CD14-positive monocyte (primary cell): ENCODE data around the gene PTAFR. TPM values are rescaled to one million over a fixed set of nuclear protein-coding genes. Genes with fewer than 3 reads are reported as not detected.

Experiments
- DNase-seq, 3 donors: peaks; one replicate each; pipeline ENCODE4 v3.0.0-alpha.2; 2011 to 2022
- H2AFZ ChIP-seq: 2 replicates; pipeline ENCODE4 v1.6.0; 2012; ENCODE audit warnings: mild to moderate bottlenecking, low read depth, low read length, inconsistent platforms; ENCODE audit not compliant: insufficient read depth, poor library complexity, severe bottlenecking
- H3K27ac ChIP-seq, 2 donors: 1 replicate in 1 of 2; 2 replicates in 1 of 2; pipeline ENCODE4 v1.5.1; 2012 to 2013; ENCODE audit warnings: low read length in 2 of 2, control low read depth in 1 of 2, inconsistent platforms in 1 of 2, low read depth in 1 of 2, mild to moderate bottlenecking in 1 of 2
- H3K27me3 ChIP-seq, 2 donors: one replicate each; pipeline versions ENCODE4 v1.6.0 to v1.6.1; 2011 to 2013; ENCODE audit warnings: low read length in 2 of 2; ENCODE audit not compliant: control insufficient read depth in 2 of 2, insufficient read depth in 2 of 2
- H3K36me3 ChIP-seq, 2 donors: replicated peaks in 1 of 2; 1 replicate in 1 of 2; 2 replicates in 1 of 2; pipeline versions ENCODE4 v1.5.1 to v1.6.1; 2012 to 2013; ENCODE audit warnings: low read length in 2 of 2, control low read depth in 1 of 2, inconsistent platforms in 1 of 2, mild to moderate bottlenecking in 1 of 2; ENCODE audit not compliant: insufficient read depth in 2 of 2, control insufficient read depth in 1 of 2
- H3K4me1 ChIP-seq, 2 donors: 1 replicate in 1 of 2; 2 replicates in 1 of 2; pipeline versions ENCODE4 v1.5.1 to v1.6.1; 2012 to 2013; ENCODE audit warnings: low read length in 2 of 2, control low read depth in 1 of 2, inconsistent platforms in 1 of 2, mild to moderate bottlenecking in 1 of 2, moderate library complexity in 1 of 2; ENCODE audit not compliant: insufficient read depth in 2 of 2, control insufficient read depth in 1 of 2
- H3K4me2 ChIP-seq: replicated peaks from 2 replicates; pipeline ENCODE3; 2012; ENCODE audit warnings: low read length, moderate library complexity, mild to moderate bottlenecking; ENCODE audit not compliant: poor library complexity, severe bottlenecking; ENCODE audit errors: extremely low read depth
- H3K4me3 ChIP-seq, 3 experiments: fragments of 200-600 bp in 1 of 3; sonication (generic) in 1 of 3; replicated peaks in 1 of 3; 1 replicate in 2 of 3; 2 replicates in 1 of 3; pipeline ENCODE4 v1.5.1; 2011 to 2013; ENCODE audit warnings: low read length in 3 of 3, mild to moderate bottlenecking in 3 of 3, control low read depth in 2 of 3, low read depth in 2 of 3, inconsistent platforms in 1 of 3, moderate library complexity in 1 of 3
- H3K79me2 ChIP-seq: 2 replicates; pipeline ENCODE4 v1.6.0; 2012; ENCODE audit warnings: mild to moderate bottlenecking, control low read depth, inconsistent platforms, low read length, moderate library complexity; ENCODE audit not compliant: insufficient read depth
- H3K9ac ChIP-seq: 2 replicates; pipeline ENCODE4 v1.6.0; 2017; ENCODE audit warnings: low read length, mild to moderate bottlenecking; ENCODE audit not compliant: insufficient read depth, poor library complexity, severe bottlenecking
- H3K9me3 ChIP-seq, 2 donors: replicated peaks in 1 of 2; 1 replicate in 1 of 2; 2 replicates in 1 of 2; pipeline versions ENCODE4 v1.5.1 to v1.6.1; 2012 to 2013; ENCODE audit warnings: low read length in 2 of 2, control low read depth in 1 of 2; ENCODE audit not compliant: control insufficient read depth in 1 of 2, insufficient read depth in 1 of 2
- H4K20me1 ChIP-seq: 2 replicates; pipeline ENCODE4 v1.6.0; 2012; ENCODE audit warnings: mild to moderate bottlenecking, low read length, control low read depth, moderate library complexity; ENCODE audit not compliant: insufficient read depth
- H3K27ac Mint-ChIP-seq, 7 donors: one replicate each; pipeline ENCODE4 v1.8.0; 2020; ENCODE audit warnings: mild to moderate bottlenecking in 7 of 7, mixed read lengths in 7 of 7, moderate library complexity in 6 of 7, inconsistent platforms in 2 of 7
- H3K27me3 Mint-ChIP-seq, 3 donors: one replicate each; pipeline ENCODE4 v1.8.0; 2021 to 2022; ENCODE audit warnings: low read depth in 3 of 3, mild to moderate bottlenecking in 3 of 3, mixed read lengths in 3 of 3, moderate library complexity in 3 of 3, inconsistent platforms in 1 of 3
- H3K36me3 Mint-ChIP-seq, 2 donors: one replicate each; pipeline ENCODE4 v1.8.0; 2020; ENCODE audit warnings: mixed read lengths in 2 of 2, inconsistent platforms in 1 of 2, mild to moderate bottlenecking in 1 of 2
- H3K4me1 Mint-ChIP-seq: one replicate; pipeline ENCODE4 v1.8.0; 2020; ENCODE audit warnings: mild to moderate bottlenecking, mixed read lengths
- H3K4me3 Mint-ChIP-seq, 2 donors: one replicate each; pipeline ENCODE4 v1.8.0; 2020; ENCODE audit warnings: mild to moderate bottlenecking in 2 of 2, mixed read lengths in 2 of 2, moderate library complexity in 1 of 2
- H3K9me3 Mint-ChIP-seq, 7 donors: one replicate each; pipeline ENCODE4 v1.8.0; 2020 to 2022; ENCODE audit warnings: mixed read lengths in 7 of 7, mild to moderate bottlenecking in 6 of 7, moderate library complexity in 6 of 7, inconsistent platforms in 2 of 7
- CTCF ChIP-seq: fragments of 200-600 bp; IDR thresholded peaks from one replicate; pipeline ENCODE4 v1.8.0; 2022; ENCODE audit warnings: antibody characterized with exemption, mild to moderate bottlenecking
- WGBS: methylation state at CpG from one replicate; pipeline ENCODE4 v1.1.5; 2013; ENCODE audit warnings: missing lambda C conversion rate; ENCODE audit not compliant: insufficient coverage; 5-methylcytosine and 5-hydroxymethylcytosine counted together
- intact Hi-C, 2 donors: fragments of 100-400 bp; cut with micrococcal nuclease; formaldehyde crosslinking; loops; one replicate each; pipeline versions ENCODE4 v1.15.0 to v1.15.1; 2023
- polyA plus RNA-seq, 3 donors: library from polyadenylated mRNA; depleted of rRNA in 1 of 3; unstranded in 2 of 3; stranded (reverse) in 1 of 3; fragments of 300-500 nt in 2 of 3; fragments of >200 nt in 1 of 3; fragmentation: Illumina TruSeq in 2 of 3; gene quantifications; 1 replicate in 2 of 3; 2 replicates in 1 of 3; pipeline ENCODE4 v1.2.3, GENCODE V29; 2012 to 2021

PTAFR gene
- polyA plus RNA-seq, 3 donors, result 115 to 347 (median 331) TPM

GRCh38 chr1:28185071-28185470, 8.6 kb upstream of the PTAFR start:
- H3K4me1 Mint-ChIP-seq, result peaks cover 18% of the 10 kb centered on the region
- DNase-seq, result no peak
- WGBS, result no CpG with 5 or more reads among the region's 1 CpG
- Histone ChIP-seq H3K36me3 (no peaks in the 10 kb centered on the region), H4K20me1 (no peaks in the 10 kb centered on the region), H3K9ac (no peak overlapping the region), H3K27ac (no peak overlapping the region), H3K27me3 (no peaks in the 10 kb centered on the region), H2AFZ (no peak overlapping the region), H3K4me2 (no peak overlapping the region), H3K4me3 (no peak overlapping the region), H3K9me3 (no peaks in the 10 kb centered on the region), H3K4me1 (peaks cover 14 to 19% of the 10 kb centered on the region in 2 donors), H3K79me2 (no peaks in the 10 kb centered on the region)
- H3K36me3 Mint-ChIP-seq, result peaks cover 0 to 7% of the 10 kb centered on the region in 2 donors
- intact Hi-C loops, result no loop called here
- peaks cover 0 to 2% (median 0%) of the 10 kb centered on the region in 7 donors for H3K9me3 Mint-ChIP-seq
- peak overlapping the region in 1 of 7 donors; percentile 31 for H3K27ac Mint-ChIP-seq
- peaks cover 1 to 4% (median 2%) of the 10 kb centered on the region in 3 donors for H3K27me3 Mint-ChIP-seq
- TF ChIP-seq CTCF, result no peak
- no peak overlapping the region for H3K4me3 Mint-ChIP-seq

GRCh38 chr1:28180306-28181305, 4.1 kb upstream of the PTAFR start:
- Mint-ChIP-seq H3K27ac (peak overlapping the region in 4 of 7 donors; percentile 29 to 78 (median 70)), H3K27me3 (peaks cover 2 to 8% (median 3%) of the 10 kb centered on the region in 3 donors), H3K9me3 (peaks cover 0 to 2% (median 0%) of the 10 kb centered on the region in 7 donors), H3K36me3 (peaks cover 0 to 4% of the 10 kb centered on the region in 2 donors), H3K4me3 (peak overlapping the region in 1 of 2 donors; percentile 63), H3K4me1 (peaks cover 40% of the 10 kb centered on the region)
- no peak for TF ChIP-seq CTCF
- H3K36me3 ChIP-seq, result no peaks in the 10 kb centered on the region
- H3K4me3 ChIP-seq, result no peak overlapping the region
- H3K27ac ChIP-seq, result no peak overlapping the region
- peak overlapping the region; percentile 63 for H2AFZ ChIP-seq
- H3K79me2 ChIP-seq, result peaks cover 24% of the 10 kb centered on the region
- peaks cover 27 to 38% of the 10 kb centered on the region in 2 donors for H3K4me1 ChIP-seq
- no peak overlapping the region for H3K9ac ChIP-seq
- no peak for DNase-seq
- H3K4me2 ChIP-seq, result peak overlapping the region; percentile 22
- H3K27me3 ChIP-seq, result no peaks in the 10 kb centered on the region
- H3K9me3 ChIP-seq, result no peaks in the 10 kb centered on the region
- H4K20me1 ChIP-seq, result no peaks in the 10 kb centered on the region
- intact Hi-C loops, result no loop called here
- 0% methylated on average over 2 of the region's 12 CpGs for WGBS
